Measurements from ENCODE around the gene GALNTL6.

GALNTL6 gene

GRCh38 chr4:172152284-172152683, 339.1 kb downstream of the GALNTL6 start:
- no peak overlapping the region for H3K27ac ChIP-seq
- TF ChIP-seq, protein P1, sequence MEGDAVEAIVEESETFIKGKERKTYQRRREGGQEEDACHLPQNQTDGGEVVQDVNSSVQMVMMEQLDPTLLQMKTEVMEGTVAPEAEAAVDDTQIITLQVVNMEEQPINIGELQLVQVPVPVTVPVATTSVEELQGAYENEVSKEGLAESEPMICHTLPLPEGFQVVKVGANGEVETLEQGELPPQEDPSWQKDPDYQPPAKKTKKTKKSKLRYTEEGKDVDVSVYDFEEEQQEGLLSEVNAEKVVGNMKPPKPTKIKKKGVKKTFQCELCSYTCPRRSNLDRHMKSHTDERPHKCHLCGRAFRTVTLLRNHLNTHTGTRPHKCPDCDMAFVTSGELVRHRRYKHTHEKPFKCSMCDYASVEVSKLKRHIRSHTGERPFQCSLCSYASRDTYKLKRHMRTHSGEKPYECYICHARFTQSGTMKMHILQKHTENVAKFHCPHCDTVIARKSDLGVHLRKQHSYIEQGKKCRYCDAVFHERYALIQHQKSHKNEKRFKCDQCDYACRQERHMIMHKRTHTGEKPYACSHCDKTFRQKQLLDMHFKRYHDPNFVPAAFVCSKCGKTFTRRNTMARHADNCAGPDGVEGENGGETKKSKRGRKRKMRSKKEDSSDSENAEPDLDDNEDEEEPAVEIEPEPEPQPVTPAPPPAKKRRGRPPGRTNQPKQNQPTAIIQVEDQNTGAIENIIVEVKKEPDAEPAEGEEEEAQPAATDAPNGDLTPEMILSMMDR (conservative IDR thresholded peaks at IDR 0.05), result no peak

DNA sequence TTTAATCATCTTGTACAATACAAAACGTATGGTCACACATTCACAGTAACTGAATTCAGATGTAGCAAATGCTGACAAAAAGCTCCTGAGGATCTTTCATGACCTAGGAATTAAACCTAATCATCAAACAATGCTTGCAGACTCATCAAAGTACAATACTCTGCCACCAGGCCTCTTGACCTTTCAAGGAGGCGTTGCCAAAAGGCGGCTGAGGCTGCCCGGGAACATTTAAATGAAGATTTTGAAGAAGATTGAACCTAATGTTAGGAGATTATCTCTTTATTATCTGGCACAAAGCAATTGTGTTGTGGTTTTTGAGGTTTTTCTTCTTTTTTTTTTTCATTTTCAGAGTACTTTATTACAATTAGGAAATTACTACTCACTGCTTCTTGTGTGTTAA, 340.5 kb downstream of the GALNTL6 start:
- TF ChIP-seq, protein P1 (conservative IDR thresholded peaks at IDR 0.05), result no peak
- H3K27ac ChIP-seq, result no peak overlapping the region

- no peak overlapping the region for H3K27ac ChIP-seq
These were observed 342.7 kb downstream of the GALNTL6 start for GRCh38 chr4:172155838-172156345.

GRCh38 chr4:172157946-172158345, 344.7 kb downstream of the GALNTL6 start:
- no peak overlapping the region for H3K27ac ChIP-seq
- TF ChIP-seq, protein P1 (conservative IDR thresholded peaks at IDR 0.05), result no peak

More at GRCh38 chr4:172155838-172156345, 342.7 kb downstream of the GALNTL6 start:
- TF ChIP-seq, protein P1 (conservative IDR thresholded peaks at IDR 0.05), result no peak

- H3K27ac ChIP-seq, result no peak overlapping the region
These were observed 350.0 kb downstream of the GALNTL6 start for GRCh38 chr4:172163215-172163614.

GRCh38 chr4:172168888-172169287, 355.7 kb downstream of the GALNTL6 start:
- TF ChIP-seq, protein P1 (conservative IDR thresholded peaks at IDR 0.05), result no peak
- H3K27ac ChIP-seq, result no peak overlapping the region

More at GRCh38 chr4:172163215-172163614, 350.0 kb downstream of the GALNTL6 start:
- TF ChIP-seq, protein P1 (conservative IDR thresholded peaks at IDR 0.05), result no peak

GRCh38 chr4:172169871-172170270, 356.7 kb downstream of the GALNTL6 start:
- H3K27ac ChIP-seq, result no peak overlapping the region
- TF ChIP-seq, protein P1 (conservative IDR thresholded peaks at IDR 0.05), result no peak

Measured in VCaP (cell line).